IPS-18c (cell line): ENCODE measurements around the gene CAMKK1.

ENCODE experiments used
- H3K4me3 ChIP-seq: 2 replicates; pipeline ENCODE4 v1.7.0; 2013; ENCODE audit warnings: low read depth, mild to moderate bottlenecking, low read length, moderate library complexity; ENCODE audit not compliant: insufficient read depth
- H3K9me3 ChIP-seq: one replicate; pipeline ENCODE4 v1.6.1; 2013; ENCODE audit warnings: mild to moderate bottlenecking, low read length, moderate library complexity; ENCODE audit not compliant: control insufficient read depth, insufficient read depth

Gene CAMKK1

GRCh38 chr17:3890082-3890877, 2.6 kb downstream of the CAMKK1 start:
- no peaks in the 10 kb centered on the region for H3K9me3 ChIP-seq
- H3K4me3 ChIP-seq: no peak overlapping the region

DNA sequence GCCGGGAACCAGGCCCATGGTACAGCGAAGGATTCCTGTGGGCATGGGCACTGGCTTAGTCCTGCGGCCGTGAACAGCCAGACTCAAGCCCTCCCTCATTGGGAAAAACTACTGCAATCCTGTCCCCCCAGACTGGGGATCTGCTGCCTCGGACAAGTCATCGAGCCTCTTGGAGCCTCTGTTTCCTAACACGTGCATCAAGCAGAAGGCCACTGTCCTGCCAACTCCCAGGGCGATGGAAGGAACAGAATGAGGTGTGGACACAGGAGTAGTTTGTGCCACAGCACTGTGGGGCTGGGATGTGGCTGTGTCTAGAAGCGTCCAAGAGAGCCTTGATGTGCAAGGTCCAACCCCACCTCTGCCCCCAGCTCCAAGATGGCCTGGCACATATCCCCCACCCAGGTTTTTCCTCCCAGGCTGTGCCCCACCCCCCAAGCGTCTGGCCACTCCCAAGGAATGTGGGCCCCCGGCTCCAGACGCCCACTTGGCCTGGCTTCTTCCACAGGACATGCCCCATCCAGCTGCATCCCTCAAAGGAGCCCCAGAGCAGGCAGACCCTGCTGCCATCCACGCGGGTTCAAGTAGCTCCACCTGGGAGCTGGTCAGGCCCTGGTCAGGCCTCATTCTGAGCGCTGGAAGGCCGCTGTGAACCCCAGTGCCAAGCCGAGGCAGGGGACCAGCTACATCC, 3.4 kb downstream of the CAMKK1 start:
- H3K4me3 ChIP-seq: no peak overlapping the region
- H3K9me3 ChIP-seq: no peaks in the 10 kb centered on the region

- Histone ChIP-seq H3K9me3 (no peaks in the 10 kb centered on the region), H3K4me3 (no peak overlapping the region)
These were observed 4.3 kb downstream of the CAMKK1 start for GRCh38 chr17:3888343-3889171.

- Histone ChIP-seq H3K9me3 (no peaks in the 10 kb centered on the region), H3K4me3 (no peak overlapping the region)
These were observed 5.0 kb downstream of the CAMKK1 start for GRCh38 chr17:3887804-3888203.

- H3K9me3 ChIP-seq: no peaks in the 10 kb centered on the region
- no peak overlapping the region for H3K4me3 ChIP-seq
These were observed 5.5 kb downstream of the CAMKK1 start for GRCh38 chr17:3887394-3887793.

DNA sequence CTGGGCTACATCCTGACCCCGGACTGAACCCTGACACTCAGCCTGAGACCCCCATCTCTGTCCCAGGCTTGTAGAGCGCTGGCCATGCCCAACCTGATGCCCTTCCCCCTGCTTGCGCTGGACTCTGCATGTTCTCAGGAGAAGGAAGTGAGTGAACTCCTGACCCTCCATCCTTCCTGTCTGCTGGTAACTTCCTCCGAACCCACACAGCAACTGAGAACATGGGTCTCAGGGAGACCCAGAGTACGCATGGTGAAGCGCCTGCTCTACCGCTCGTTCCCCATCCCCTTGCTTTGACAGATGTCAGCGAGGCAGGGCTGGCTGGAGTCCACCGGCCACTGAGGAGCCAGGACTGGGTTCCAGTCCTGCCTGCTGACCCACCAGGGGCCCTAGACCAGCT, 6.1 kb downstream of the CAMKK1 start:
- Histone ChIP-seq H3K9me3 (no peaks in the 10 kb centered on the region), H3K4me3 (no peak overlapping the region)

DNA sequence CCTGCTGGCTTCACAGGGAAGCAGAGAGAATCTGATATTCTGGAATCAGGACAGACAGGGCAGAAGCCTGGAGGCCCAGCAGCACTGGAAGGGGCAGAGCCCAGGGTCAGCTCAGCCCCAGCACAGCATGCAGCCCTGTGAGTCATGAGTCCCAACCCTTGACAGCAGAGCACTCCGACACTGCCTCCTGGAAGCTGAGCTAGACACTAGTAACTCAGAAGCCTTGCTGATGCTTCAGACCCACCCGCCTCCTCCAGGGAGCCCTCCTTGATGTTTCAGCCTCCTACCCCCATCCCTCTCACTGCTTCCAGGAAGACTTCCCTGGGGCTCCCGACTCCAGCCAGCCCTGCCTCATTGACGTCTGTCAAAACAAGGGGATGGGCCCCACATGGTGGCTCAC, 6.9 kb downstream of the CAMKK1 start:
- Histone ChIP-seq H3K9me3 (no peaks in the 10 kb centered on the region), H3K4me3 (no peak overlapping the region)

DNA sequence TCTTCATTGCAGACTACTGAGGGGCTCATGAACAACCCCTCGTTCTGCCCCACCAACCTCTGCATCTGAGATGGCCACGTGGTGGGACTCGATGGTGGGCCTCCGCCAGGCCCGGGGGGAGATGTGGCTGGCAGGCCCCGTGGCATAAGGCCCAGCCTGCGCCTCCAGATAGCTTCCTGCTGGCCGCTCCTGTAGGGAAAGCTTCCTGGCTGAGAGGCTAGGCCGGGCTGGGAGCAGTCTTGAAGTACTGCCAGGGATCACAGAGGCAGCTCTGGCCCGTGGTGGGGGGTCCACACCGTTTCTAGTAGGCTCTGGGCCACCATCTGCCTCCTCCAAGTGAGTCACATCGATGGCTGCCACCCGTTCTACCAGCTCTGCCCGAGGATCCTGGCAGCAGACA, 7.6 kb downstream of the CAMKK1 start:
- no peak overlapping the region for H3K4me3 ChIP-seq
- H3K9me3 ChIP-seq: no peaks in the 10 kb centered on the region

DNA sequence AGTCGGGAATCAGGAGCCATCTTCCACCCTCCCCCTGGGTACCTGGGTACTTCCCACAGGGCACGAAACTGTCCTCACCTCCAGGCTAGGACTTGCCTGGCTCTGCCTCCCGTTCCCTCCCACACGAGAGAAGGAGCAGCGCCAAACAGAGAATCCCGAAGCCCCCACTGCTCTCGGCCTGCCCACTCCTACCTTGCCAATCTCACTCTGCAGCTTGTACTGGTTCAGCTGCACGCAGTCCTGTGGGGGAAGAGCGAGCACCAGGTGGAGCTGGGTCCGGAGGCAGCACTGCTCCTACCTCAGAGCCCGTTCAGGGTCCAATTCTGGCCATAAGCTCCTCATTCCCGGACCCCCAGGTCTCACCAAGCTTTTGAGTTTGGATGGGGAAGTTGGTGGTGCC, 8.7 kb downstream of the CAMKK1 start:
- H3K9me3 ChIP-seq: no peaks in the 10 kb centered on the region

DNA sequence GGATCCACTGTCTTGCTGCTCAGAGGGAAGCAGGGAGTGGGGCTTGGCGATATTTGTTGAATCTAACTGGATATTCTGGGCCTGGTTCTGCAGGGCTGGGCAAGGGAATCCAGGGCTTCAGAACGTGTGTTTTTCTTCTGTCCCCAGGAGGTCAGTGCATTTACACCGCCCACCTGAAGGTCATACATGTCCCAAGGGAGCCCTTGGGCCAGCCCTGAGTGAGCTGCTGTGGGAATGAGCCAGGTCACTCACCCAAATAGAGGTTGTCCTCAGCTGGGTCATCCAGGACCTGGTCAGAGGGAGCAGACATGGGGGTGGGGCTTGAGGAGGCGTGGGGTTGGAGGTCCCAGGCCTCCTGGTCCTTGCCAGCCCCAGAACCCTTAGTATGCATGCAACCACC, 10.6 kb downstream of the CAMKK1 start:
- Histone ChIP-seq H3K4me3 (no peak overlapping the region), H3K9me3 (no peaks in the 10 kb centered on the region)

More for the DNA sequence above, 8.7 kb downstream of the CAMKK1 start:
- no peak overlapping the region for H3K4me3 ChIP-seq

DNA sequence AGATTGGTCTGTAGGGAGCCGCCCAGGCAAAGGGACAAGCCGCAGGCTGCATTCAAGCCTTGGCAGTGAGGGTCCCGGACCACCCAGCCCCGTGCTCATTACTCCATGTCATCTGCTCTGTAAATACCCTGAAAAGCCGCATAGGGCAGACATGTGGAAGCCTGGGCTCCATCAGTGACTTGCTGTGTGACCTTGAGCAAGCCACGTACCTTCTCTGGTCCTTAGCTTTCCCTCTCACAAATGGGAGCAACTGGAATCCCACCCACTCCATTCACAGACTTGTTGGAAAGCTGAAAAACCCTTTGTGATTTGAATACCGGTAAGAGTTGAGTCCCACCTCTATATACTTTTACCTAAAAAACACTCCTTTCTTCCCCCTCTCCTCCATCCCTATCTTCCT, 11.9 kb downstream of the CAMKK1 start:
- Histone ChIP-seq H3K4me3 (no peak overlapping the region), H3K9me3 (no peaks in the 10 kb centered on the region)

GRCh38 chr17:3879591-3880417, 13.0 kb downstream of the CAMKK1 start:
- no peaks in the 10 kb centered on the region for H3K9me3 ChIP-seq
- H3K4me3 ChIP-seq: no peak overlapping the region

DNA sequence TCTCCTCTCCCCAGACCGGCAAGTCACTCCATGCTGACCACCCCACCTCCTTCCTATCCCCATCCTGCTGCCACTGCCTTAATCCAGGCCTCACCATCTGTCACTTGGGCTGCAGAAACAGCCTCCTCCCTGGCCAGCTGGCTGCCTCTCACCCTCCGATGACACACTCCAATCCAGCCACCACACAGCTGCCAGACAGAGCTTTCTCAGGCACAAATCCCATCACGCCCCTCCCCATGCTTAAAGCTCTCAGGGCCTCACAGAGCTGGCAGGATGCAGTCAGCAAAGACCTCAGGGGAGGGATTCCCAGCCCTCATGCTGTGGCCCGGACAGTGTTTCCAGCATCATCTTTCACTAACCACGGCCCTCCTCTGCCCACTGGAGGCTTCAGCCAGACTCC, 13.7 kb downstream of the CAMKK1 start:
- H3K4me3 ChIP-seq: no peak overlapping the region
- H3K9me3 ChIP-seq: no peaks in the 10 kb centered on the region

- H3K4me3 ChIP-seq: no peak overlapping the region
- H3K9me3 ChIP-seq: no peaks in the 10 kb centered on the region
These were observed 15.6 kb downstream of the CAMKK1 start for GRCh38 chr17:3877220-3877619.

DNA sequence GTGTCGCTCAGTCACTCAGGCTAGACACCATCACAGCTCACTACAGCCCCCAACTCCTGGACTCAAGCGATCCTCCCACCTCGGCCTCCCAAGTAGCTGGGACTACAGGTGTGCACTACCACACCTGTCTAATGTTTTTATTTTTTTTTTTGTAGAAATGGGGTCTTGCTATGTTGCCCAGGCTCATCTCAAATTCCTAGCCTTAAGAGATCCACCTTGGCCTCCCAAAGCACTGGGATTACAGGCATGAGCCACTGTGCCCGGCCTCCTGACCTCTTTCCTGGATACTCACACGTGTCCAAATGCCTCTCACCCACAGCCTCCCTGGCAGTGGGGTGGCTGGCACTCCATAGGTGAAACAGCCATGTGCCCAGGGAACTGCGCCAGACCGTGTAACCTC, 17.5 kb downstream of the CAMKK1 start:
- no peak overlapping the region for H3K4me3 ChIP-seq
- H3K9me3 ChIP-seq: peaks cover 2% of the 10 kb centered on the region

- Histone ChIP-seq H3K9me3 (peaks cover 2% of the 10 kb centered on the region), H3K4me3 (no peak overlapping the region)
These were observed 19.0 kb downstream of the CAMKK1 start for GRCh38 chr17:3873862-3874261.

GRCh38 chr17:3870871-3871306, 22.0 kb downstream of the CAMKK1 start:
- Histone ChIP-seq H3K9me3 (peaks cover 2% of the 10 kb centered on the region), H3K4me3 (no peak overlapping the region)
